Cardiac ventricle fibroblast (primary cell): ENCODE results near the gene LARP6. TPM values are rescaled to one million over a fixed set of nuclear protein-coding genes. Genes with fewer than 3 reads are reported as not detected.

Source experiments
- total RNA-seq: library from RNA; depleted of rRNA; stranded (reverse); fragments of >200 nt; gene quantifications from 2 replicates; pipeline ENCODE4 v1.2.3, GENCODE V29; 2015

LARP6 gene
- total RNA-seq, result 65.8 and 133 TPM in 2 replicates

GRCh38 chr15:70853973-70854665 lies at the start of gene LARP6:
Gene LARP6, minus strand, starts transcription at chr15:70854157. Its CDS starts 69 bp downstream, at chr15:70854088.

GRCh38 chr15:70892002-70892911 lies 38.3 kb upstream of the LARP6 start, which contains the start of the genes LRRC49 and THAP10:
Gene LRRC49, plus strand, starts transcription at chr15:70892826. Its CDS starts 69 bp downstream, at chr15:70892895.
Gene THAP10, minus strand, starts transcription at chr15:70892433. Its CDS starts 161 bp downstream, at chr15:70892272.

Other genes with a start within 250 kb of the LARP6 start
- 41.1 and 44.5 TPM in 2 replicates for gene UACA, start 90.6 kb downstream of the LARP6 start, total RNA-seq
- 1.5 and 3.0 TPM in 2 replicates for gene THAP10, start 38.3 kb upstream of the LARP6 start, total RNA-seq
- 2.7 and 6.0 TPM in 2 replicates for gene LRRC49, start 38.7 kb upstream of the LARP6 start, total RNA-seq